HG02884 (cell line): ENCODE data around the gene DCAF8.

Experiments used
- ATAC-seq: cut with Tn5 transposase; IDR thresholded peaks from one replicate; pipeline ENCODE4 v1.9.1; 2021; ENCODE audit warnings: mild to moderate bottlenecking, moderate library complexity; ENCODE audit not compliant: unreplicated experiment

The DCAF8 gene

GRCh38 chr1:160177667-160178066 is 84.7 kb downstream of the DCAF8 start:
- no peak for ATAC-seq

GRCh38 chr1:160177231-160177630 is 85.1 kb downstream of the DCAF8 start:
- ATAC-seq: no peak

- no peak for ATAC-seq
Observed at GRCh38 chr1:160171980-160172379, 90.4 kb downstream of the DCAF8 start.

GRCh38 chr1:160171354-160171753 is 91.0 kb downstream of the DCAF8 start:
- no peak for ATAC-seq

DNA sequence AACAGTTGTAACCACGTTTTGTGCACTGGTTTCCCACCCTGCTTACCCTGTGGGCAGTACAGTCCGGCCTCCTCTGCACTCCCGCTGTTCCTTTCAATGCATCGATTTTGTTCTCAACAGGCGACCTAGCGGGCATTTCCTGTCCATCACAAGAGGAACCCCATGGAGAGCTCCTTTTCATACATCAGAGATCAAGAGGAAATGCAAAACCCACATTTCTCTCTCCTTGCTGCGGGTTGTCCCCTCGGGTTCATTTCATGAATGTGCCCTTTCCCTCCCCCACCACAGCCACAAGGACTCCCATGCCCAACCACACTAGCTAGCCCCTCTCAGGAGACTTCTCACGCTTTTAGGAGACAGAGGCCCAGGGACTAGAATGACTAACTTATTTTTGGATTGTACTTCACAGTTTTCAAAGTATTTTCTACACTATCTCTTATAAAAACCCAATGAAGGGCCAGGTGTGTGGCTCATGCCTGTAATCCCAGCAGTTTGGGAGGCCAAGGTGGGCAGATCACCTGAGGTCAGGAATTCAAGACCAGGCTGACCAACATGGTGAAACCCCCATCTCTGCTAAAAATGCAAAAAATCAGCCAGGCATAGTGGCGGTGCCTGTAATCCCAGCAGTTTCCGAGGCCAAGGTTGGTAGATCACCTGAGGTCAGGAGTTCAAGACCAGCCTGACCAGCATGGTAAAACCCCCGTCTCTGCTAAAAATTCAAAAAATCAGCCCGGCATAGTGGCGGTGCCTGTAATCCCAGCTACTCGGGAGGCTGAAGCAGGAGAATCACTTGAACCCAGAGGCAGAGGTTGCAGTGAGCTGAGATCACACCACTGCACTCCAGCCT is 92.6 kb downstream of the DCAF8 start:
- ATAC-seq: peak; percentile 64

GRCh38 chr1:160168609-160169369 is 93.6 kb downstream of the DCAF8 start:
- ATAC-seq: no peak

DNA sequence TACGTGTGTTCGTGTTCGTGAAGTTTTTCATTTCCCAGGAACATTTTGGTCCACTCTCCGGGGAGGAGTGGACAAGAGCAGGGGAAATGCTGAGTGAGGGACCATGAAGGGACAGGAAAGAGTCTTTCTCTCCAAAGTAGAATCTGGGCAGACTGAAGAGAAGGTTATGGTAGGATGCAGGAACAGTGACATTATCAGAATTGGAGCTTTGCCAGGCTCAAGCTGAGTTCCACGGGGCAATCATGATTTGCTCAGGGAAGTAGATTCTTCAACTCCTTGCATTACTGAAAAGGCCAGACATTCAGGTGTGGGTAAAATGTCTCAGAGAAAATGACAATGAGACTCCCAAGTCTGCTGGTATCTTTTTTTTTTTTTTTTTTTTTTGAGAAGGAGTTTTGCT is 94.3 kb downstream of the DCAF8 start:
- no peak for ATAC-seq

GRCh38 chr1:160167580-160167979 is 94.8 kb downstream of the DCAF8 start:
- no peak for ATAC-seq

DNA sequence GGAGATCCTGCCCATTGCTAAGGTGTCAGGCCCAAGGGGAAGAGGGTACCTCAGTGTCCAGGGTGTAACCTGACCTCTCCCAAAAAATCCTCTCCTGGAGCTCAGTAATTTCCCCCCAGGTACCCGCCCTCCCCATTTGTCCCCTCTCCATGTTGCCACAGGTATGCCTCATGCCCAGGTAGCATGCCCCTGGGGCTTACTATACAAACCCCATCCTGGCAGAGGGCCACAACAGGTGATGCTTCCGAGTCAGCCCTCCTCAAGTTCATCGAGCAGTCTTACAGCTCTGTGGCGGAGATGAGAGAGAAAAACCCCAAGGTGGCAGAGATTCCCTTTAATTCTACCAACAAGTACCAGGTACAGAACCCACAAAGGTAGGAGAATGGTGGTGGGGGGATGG is 95.3 kb downstream of the DCAF8 start:
- ATAC-seq: no peak

GRCh38 chr1:160166166-160166868 is 96.0 kb downstream of the DCAF8 start:
- no peak for ATAC-seq
